Mammary epithelial cell (primary cell): ENCODE measurements around the gene ACP1.

Experiments used
- CTCF ChIP-seq, 2 donors: IDR thresholded peaks in 1 of 2; conservative IDR thresholded peaks in 1 of 2; 2 replicates each; pipeline ENCODE4 v1.5.1; 2011 to 2012; ENCODE audit warnings: inconsistent platforms in 2 of 2, low read length in 2 of 2, mild to moderate bottlenecking in 2 of 2, control low read depth in 1 of 2, low read depth in 1 of 2; ENCODE audit not compliant: insufficient read depth in 1 of 2; ENCODE audit errors: extremely low read depth in 1 of 2
- EZH2 ChIP-seq: IDR thresholded peaks from 2 replicates; pipeline ENCODE4 v1.6.1; 2012; ENCODE audit warnings: low read length, inconsistent platforms, borderline replicate concordance

DNA sequence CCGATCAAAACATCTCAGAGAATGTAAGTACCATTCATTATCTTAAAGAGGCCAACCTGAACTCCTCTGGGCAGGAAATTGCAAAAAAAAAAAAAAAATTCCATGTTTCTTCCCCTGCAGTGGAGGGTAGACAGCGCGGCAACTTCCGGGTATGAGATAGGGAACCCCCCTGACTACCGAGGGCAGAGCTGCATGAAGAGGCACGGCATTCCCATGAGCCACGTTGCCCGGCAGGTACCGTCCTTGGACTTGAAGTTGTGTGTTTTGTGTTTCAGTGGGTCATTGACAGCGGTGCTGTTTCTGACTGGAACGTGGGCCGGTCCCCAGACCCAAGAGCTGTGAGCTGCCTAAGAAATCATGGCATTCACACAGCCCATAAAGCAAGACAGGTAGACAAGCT lies 7.2 kb downstream of the ACP1 start:
- TF ChIP-seq CTCF (conservative IDR thresholded peaks at IDR 0.05 in 1 of 2, IDR thresholded peaks at IDR 0.05 in 1 of 2; ENCODE audit: extremely low read depth in 1 of 2, insufficient read depth in 1 of 2, low read depth in 1 of 2, low read length in 2 of 2) (no peak), EZH2 (no peak)
